GM19397 (cell line): Measurements from ENCODE around the gene ELOVL6.

ENCODE experiments used
- ATAC-seq: cut with Tn5 transposase; IDR thresholded peaks from one replicate; pipeline ENCODE4 v1.9.1; 2021; ENCODE audit warnings: mild to moderate bottlenecking, moderate library complexity; ENCODE audit not compliant: unreplicated experiment

The ELOVL6 gene

GRCh38 chr4:110129544-110129943 is 68.9 kb downstream of the ELOVL6 start:
- no peak for ATAC-seq

GRCh38 chr4:110128472-110128919 is 69.9 kb downstream of the ELOVL6 start:
- ATAC-seq: no peak

- ATAC-seq: no peak
Observed at GRCh38 chr4:110128029-110128428, 70.4 kb downstream of the ELOVL6 start.

GRCh38 chr4:110124711-110125110 is 73.7 kb downstream of the ELOVL6 start:
- ATAC-seq: no peak

GRCh38 chr4:110122201-110122600 is 76.2 kb downstream of the ELOVL6 start:
- ATAC-seq: no peak

GRCh38 chr4:110120506-110120905 is 77.9 kb downstream of the ELOVL6 start:
- no peak for ATAC-seq

- ATAC-seq: no peak
Observed at GRCh38 chr4:110119880-110120279, 78.5 kb downstream of the ELOVL6 start.

GRCh38 chr4:110119337-110119736 is 79.1 kb downstream of the ELOVL6 start:
- ATAC-seq: no peak

GRCh38 chr4:110112056-110112455 is 86.4 kb downstream of the ELOVL6 start:
- no peak for ATAC-seq

- ATAC-seq: no peak
Observed at GRCh38 chr4:110109455-110109854, 89.0 kb downstream of the ELOVL6 start.

- ATAC-seq: no peak
Observed at GRCh38 chr4:110108960-110109359, 89.5 kb downstream of the ELOVL6 start.

- ATAC-seq: peak; percentile 90
Observed at GRCh38 chr4:110108422-110108821, 90.0 kb downstream of the ELOVL6 start.

GRCh38 chr4:110107866-110108265 is 90.5 kb downstream of the ELOVL6 start:
- no peak for ATAC-seq

- ATAC-seq: no peak
Observed at GRCh38 chr4:110106931-110107296, 91.5 kb downstream of the ELOVL6 start.

GRCh38 chr4:110104661-110105060 is 93.8 kb downstream of the ELOVL6 start:
- no peak for ATAC-seq

- ATAC-seq: no peak
Observed at GRCh38 chr4:110099638-110100037, 98.8 kb downstream of the ELOVL6 start.

GRCh38 chr4:110096405-110096804 is 102.0 kb downstream of the ELOVL6 start:
- no peak for ATAC-seq

- ATAC-seq: no peak
Observed at GRCh38 chr4:110092646-110093045, 105.8 kb downstream of the ELOVL6 start.

- no peak for ATAC-seq
Observed at GRCh38 chr4:110091434-110092140, 106.8 kb downstream of the ELOVL6 start.

GRCh38 chr4:110088670-110089069 is 109.7 kb downstream of the ELOVL6 start:
- ATAC-seq: peak; percentile 54

- no peak for ATAC-seq
Observed at GRCh38 chr4:110087070-110087708, 111.2 kb downstream of the ELOVL6 start.

GRCh38 chr4:110085131-110085530 is 113.3 kb downstream of the ELOVL6 start:
- no peak for ATAC-seq

- ATAC-seq: no peak
Observed at GRCh38 chr4:110084154-110084553, 114.3 kb downstream of the ELOVL6 start.
